22Rv1 (cell line): ENCODE data around the gene BZW2.

ENCODE experiments used
- H3K27ac ChIP-seq: fragments of 450-650 bp; 2 replicates; pipeline ENCODE4 v1.5.1; 2017
- ZFX ChIP-seq: fragments of 450-650 bp; IDR thresholded peaks from 2 replicates; pipeline ENCODE4 v1.6.1; 2017; ENCODE audit warnings: antibody characterized with exemption, borderline replicate concordance
- TF ChIP-seq, protein P1 (sequence below): fragments of 450-650 bp; IDR thresholded peaks from 2 replicates; pipeline ENCODE4 v1.5.1; 2017; ENCODE audit warnings: mild to moderate bottlenecking

BZW2 gene

DNA sequence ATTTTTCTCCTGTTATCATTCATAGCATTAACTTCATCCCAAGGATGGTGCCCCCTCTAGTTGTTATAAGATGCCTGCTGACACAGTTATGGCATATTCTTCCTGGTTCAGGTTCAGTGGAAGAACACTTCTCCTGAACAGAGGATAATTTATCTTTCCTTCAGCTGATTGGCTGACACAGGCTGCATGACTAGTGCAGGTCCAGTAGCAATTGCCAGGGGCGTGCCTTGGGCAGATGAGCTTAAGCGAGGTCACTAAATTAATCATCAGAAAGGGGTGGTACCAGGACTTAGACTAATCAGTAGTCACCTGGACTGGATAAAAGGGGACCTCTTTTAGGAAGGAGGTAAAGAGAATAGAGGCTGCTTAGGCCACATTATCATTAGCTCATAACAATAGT lies 42.3 kb downstream of the BZW2 start:
- no peak overlapping the region for H3K27ac ChIP-seq
- TF ChIP-seq, protein P1, sequence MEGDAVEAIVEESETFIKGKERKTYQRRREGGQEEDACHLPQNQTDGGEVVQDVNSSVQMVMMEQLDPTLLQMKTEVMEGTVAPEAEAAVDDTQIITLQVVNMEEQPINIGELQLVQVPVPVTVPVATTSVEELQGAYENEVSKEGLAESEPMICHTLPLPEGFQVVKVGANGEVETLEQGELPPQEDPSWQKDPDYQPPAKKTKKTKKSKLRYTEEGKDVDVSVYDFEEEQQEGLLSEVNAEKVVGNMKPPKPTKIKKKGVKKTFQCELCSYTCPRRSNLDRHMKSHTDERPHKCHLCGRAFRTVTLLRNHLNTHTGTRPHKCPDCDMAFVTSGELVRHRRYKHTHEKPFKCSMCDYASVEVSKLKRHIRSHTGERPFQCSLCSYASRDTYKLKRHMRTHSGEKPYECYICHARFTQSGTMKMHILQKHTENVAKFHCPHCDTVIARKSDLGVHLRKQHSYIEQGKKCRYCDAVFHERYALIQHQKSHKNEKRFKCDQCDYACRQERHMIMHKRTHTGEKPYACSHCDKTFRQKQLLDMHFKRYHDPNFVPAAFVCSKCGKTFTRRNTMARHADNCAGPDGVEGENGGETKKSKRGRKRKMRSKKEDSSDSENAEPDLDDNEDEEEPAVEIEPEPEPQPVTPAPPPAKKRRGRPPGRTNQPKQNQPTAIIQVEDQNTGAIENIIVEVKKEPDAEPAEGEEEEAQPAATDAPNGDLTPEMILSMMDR: no peak
- TF ChIP-seq ZFX: no peak

DNA sequence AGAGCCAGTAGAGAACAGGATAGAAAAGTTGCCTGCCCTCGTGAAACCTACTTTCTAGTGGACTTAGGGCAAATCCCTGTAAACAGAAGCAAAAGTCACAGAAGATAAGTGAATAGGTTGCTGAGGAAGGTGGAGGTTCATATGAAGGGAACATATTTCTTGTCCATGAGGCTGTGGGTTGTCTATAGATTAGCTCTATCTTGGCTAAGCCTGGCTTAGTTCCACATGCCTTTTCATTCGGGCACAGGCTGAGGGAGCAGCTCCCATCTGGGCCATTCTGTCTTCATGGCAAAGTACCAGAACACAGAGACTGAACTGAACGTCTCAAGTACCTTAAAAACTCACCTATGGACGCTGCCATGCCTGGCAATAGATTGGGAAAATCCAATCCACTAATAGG lies 45.3 kb downstream of the BZW2 start:
- no peak overlapping the region for H3K27ac ChIP-seq
- TF ChIP-seq, protein P1: no peak
- TF ChIP-seq ZFX: no peak

DNA sequence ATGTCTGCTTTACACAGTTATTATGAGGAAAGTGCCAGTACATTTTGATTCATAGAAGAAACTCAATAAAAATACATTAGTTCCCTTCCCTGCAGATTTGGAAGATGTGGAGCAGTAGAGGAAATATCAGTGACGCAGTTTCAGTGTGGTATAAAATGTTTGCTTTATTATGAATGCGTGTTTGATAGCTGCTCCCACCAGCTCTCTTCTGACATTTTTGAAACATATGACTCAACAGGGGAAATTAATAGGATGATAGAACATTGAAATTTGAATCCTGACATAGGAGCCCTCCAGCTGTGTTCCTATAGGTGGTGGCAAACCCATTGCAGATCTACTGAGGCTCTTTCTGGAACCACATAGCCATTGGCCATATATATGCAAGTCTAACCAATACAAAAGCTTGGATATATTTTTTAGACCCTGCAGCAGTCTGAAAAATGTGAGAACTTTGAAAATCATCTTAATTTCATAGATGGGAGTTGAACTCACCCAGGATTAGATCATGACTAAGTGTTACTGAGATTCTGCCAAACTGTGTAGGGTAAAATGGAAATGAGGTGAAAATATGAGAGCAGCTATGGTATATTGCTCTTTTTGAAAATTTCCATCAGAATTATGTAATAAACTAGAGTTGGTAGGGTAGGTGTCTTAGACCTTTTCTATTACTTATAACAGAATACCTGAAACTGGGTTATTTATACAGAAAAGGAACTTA lies 47.8 kb downstream of the BZW2 start:
- H3K27ac ChIP-seq: no peak overlapping the region
- TF ChIP-seq ZFX: no peak
- TF ChIP-seq, protein P1: no peak

DNA sequence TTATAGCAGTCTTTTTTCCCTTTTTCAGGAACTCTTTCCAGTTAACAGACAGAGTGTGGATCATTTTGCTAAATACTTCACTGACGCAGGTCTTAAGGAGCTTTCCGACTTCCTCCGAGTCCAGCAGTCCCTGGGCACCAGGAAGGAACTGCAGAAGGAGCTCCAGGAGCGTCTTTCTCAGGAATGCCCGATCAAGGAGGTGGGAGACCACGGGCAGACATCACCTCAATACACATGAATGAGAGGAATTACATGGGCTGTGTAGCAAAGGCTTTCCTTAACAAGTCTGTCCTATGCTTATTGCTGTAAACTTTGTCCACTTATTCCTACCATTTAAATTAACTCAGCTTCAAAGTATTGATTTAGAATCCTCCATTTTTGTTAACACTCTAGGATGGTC lies 48.8 kb downstream of the BZW2 start:
- no peak overlapping the region for H3K27ac ChIP-seq
- TF ChIP-seq, protein P1: no peak
- TF ChIP-seq ZFX: no peak

DNA sequence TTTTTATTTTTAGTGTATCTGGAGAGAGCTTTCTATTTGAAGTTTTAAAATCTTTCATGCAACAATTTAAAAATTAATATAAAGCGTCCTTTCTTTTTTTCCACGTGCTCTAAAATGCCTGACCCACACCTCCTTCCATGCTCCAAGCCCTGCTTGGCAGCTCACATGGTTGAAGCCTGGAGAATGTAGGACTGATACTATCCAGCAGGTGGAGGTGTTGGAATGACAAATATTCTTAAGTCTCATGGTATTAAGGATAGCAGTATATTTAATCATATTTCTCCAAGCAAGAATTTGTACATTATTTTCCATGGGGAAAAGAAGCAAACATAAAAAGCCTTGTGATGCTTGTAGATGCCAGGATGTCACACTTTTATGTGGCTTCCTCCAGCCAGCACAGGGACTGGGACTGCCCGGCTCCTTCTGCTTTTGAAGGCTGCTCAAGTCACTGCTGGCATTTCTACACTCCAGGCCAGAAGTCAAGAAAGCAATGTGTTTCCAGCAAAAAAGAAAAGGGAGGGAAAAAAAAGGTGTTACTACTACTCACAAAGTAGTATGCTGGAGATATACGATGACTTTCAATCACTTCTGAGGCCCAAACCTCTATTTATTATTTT lies 49.7 kb downstream of the BZW2 start:
- no peak for TF ChIP-seq ZFX
- TF ChIP-seq, protein P1: peak; percentile 84

DNA sequence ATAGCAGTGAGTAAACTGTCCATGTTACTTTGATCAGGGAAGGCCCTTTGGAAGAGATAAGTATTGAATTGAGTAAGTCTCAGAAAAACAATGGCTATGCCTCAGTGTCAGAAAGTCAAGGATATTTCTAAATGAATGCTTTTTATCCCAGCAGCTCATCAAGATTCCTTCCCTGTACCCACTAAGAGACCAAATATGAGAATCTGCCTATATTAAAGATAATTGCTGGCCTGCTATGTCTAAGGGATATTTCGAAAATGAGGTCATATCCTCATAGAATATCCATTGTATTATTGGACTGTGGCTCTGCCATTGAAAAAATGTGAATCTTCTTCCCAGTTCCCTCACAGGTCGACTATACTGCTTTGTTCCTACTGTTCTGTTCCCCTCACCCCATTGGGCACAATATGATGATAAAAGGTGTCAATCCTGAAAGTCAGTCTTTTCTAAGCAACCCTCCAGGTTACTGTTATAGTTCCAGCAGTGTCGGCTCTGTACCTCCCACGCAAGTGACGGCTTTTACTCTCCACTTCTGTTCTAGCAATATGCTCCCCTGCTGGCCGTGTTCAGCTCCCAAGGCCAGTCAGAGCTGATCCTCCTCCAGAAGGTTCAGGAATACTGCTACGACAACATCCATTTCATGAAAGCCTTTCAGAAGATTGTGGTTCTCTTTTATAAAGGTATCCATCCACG lies 51.7 kb downstream of the BZW2 start:
- TF ChIP-seq ZFX: no peak
- TF ChIP-seq, protein P1: no peak

More for the DNA sequence above, 49.7 kb downstream of the BZW2 start:
- no peak overlapping the region for H3K27ac ChIP-seq

More for the DNA sequence above, 51.7 kb downstream of the BZW2 start:
- no peak overlapping the region for H3K27ac ChIP-seq
